GM18502 (cell line): ENCODE data around the gene EEF2KMT.
A peak's percentile ranks its signal among the peaks of the same experiment; 100 is the strongest.
"Not testable (repeated sequence)": the region's sequence is repeated elsewhere in the genome, so short reads cannot be mapped to it uniquely, and the experiment has no call there.

Experiments
- ATAC-seq: cut with Tn5 transposase; IDR thresholded peaks from one replicate; pipeline ENCODE4 v1.9.1; 2021; ENCODE audit warnings: mild to moderate bottlenecking; ENCODE audit not compliant: unreplicated experiment, poor library complexity

Gene EEF2KMT

GRCh38 chr16:5097470-5098220 lies at the start of gene EEF2KMT:
TSS of gene EEF2KMT (minus strand) at chr16:5097795. CDS start at chr16:5097739, 56 bp downstream.
- peak; percentile 97 for ATAC-seq

- not testable (repeated sequence) for ATAC-seq
These were observed 47.0 kb upstream of the EEF2KMT start for GRCh38 chr16:5144621-5144956.

GRCh38 chr16:5143761-5144620 lies 46.4 kb upstream of the EEF2KMT start:
- ATAC-seq: no peak

GRCh38 chr16:5140151-5140550 lies 42.6 kb upstream of the EEF2KMT start:
- ATAC-seq: not testable (repeated sequence)

- not testable (repeated sequence) for ATAC-seq
These were observed 37.3 kb upstream of the EEF2KMT start for GRCh38 chr16:5134739-5135452.

- not testable (repeated sequence) for ATAC-seq
These were observed 35.5 kb upstream of the EEF2KMT start for GRCh38 chr16:5132915-5133600.

GRCh38 chr16:5131467-5132004 lies 33.9 kb upstream of the EEF2KMT start:
- ATAC-seq: not testable (repeated sequence)

- ATAC-seq: not testable (repeated sequence)
These were observed 19.9 kb upstream of the EEF2KMT start for GRCh38 chr16:5117300-5118087.

- not testable (repeated sequence) for ATAC-seq
These were observed 19.2 kb upstream of the EEF2KMT start for GRCh38 chr16:5116780-5117295.

- not testable (repeated sequence) for ATAC-seq
These were observed 13.3 kb upstream of the EEF2KMT start for GRCh38 chr16:5110933-5111332.

GRCh38 chr16:5108505-5109158 lies 11.0 kb upstream of the EEF2KMT start:
- no peak for ATAC-seq

- ATAC-seq: not testable (repeated sequence)
These were observed 7.4 kb upstream of the EEF2KMT start for GRCh38 chr16:5105039-5105438.

- ATAC-seq: not testable (repeated sequence)
These were observed 5.9 kb upstream of the EEF2KMT start for GRCh38 chr16:5103296-5104032.

- not testable (repeated sequence) for ATAC-seq
These were observed 1.6 kb upstream of the EEF2KMT start for GRCh38 chr16:5099174-5099573.

- ATAC-seq: peak; percentile 86
These were observed 895 bp upstream of the EEF2KMT start for GRCh38 chr16:5098221-5099159.

- ATAC-seq: not testable (repeated sequence)
These were observed 530 bp downstream of the EEF2KMT start for GRCh38 chr16:5097061-5097469.
